ENCODE measurements around the gene UNKL.

UNKL gene

DNA sequence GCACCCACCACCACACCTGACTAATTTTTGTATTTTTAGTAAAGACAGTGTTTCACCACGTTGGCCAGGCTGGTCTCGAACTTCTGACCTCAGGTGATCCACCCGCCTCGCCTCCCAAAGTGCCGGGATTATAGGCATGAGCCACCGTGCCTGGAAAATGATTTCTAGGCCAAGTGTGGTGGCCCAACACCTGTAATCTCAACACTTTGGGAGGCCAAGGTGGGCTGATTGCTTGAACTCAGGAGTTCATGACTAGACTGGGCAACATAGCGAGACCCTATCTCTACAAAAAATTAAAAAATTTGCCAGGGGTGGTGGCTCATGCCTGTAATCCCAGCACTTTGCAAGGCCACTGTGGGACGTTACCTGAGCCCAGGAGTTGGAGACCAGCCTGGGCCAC, 92.1 kb downstream of the UNKL start:
- no peak for DNase-seq

- DNase-seq: no peak
Measured at GRCh38 chr16:1320658-1321240, 93.8 kb downstream of the UNKL start.

DNA sequence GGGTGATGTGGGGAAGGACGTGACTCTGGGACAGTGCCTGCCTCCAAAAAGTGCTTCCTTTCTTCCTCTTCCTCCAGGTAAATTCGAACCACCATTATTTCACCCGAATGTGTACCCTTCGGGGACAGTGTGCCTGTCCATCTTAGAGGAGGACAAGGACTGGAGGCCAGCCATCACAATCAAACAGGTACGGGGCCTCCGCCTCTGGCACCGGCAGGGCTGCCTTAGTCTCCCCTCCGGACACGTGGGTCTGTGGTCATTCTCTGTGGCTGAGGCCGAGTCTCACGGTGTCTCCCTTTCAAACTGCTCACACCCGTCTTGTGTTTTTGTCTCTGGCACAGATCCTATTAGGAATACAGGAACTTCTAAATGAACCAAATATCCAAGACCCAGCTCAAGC, 94.4 kb downstream of the UNKL start:
- DNase-seq: no peak

- no peak for DNase-seq
Measured at GRCh38 chr16:1319041-1319440, 95.5 kb downstream of the UNKL start.

DNA sequence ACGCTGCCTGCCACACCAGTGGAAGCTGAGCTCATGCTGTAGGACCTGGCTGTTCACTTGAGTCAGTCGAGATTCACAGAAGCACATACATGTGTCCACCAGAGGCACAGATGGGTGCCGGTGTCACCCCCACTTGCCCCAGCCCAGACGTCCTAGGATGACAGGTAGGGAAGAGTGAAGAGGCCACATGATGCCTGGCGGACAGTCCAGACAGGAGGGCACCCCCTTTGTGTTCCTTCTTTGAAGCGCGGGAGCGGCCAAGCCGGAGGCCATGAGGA, 96.3 kb downstream of the UNKL start:
- no peak for DNase-seq

DNA sequence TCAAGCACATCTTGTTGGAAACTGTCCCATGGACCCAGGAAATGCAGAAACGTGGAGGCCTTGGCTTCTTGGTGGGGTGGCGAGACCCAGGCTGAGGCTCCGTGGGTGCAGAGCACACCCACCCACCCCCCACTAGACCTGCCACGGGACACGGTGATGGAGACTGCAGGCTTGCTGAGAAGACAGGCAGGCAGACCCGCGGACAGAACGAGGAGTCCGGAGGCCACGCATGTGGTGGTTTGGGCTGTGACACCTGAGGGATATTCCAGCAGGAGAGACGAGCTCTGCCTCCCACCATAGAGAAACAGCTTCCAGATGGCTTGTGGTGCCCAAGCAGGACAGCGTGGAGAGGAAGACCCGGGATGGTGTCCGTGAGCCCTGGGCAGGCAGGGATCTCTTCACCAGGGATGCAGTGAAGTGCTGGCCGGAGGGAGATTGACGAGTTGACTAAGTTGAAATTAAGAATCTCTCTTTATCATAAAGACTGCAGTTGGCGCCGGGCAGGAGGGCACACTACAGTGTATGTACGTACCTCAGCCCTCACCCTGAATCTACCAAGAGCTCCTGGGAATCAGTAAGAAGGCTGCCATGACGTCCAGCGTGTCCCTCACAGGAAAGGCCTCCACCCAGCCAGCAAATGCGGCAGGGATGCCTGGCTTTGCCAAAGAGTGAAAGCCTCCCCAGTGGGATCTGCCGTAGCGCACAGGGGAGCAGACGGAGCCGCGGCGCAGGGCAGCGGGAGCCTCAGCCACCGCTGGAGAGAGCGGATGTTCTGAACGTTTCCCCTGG, 96.8 kb downstream of the UNKL start:
- DNase-seq: no peak

DNA sequence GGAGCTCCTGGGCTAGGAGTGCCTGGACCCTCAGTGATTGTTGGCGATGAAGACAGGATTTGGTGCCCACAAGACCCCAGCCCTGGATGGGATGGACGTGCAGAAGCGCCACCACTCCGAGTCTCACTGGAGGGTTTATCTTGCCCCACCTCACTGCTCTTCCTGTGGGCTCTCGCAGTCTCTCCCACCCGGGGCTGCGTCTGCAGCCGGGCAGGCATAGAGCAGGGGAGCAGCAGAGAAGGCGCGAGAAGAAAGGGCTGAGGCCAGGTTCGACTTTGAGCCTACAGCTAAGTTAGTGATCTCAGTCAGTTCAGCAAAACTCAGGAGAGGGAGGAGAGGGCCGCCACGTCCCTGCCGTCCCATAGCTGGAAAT, 98.5 kb downstream of the UNKL start:
- DNase-seq: no peak

GRCh38 chr16:1315081-1316032, 99.1 kb downstream of the UNKL start:
- no peak for DNase-seq

DNA sequence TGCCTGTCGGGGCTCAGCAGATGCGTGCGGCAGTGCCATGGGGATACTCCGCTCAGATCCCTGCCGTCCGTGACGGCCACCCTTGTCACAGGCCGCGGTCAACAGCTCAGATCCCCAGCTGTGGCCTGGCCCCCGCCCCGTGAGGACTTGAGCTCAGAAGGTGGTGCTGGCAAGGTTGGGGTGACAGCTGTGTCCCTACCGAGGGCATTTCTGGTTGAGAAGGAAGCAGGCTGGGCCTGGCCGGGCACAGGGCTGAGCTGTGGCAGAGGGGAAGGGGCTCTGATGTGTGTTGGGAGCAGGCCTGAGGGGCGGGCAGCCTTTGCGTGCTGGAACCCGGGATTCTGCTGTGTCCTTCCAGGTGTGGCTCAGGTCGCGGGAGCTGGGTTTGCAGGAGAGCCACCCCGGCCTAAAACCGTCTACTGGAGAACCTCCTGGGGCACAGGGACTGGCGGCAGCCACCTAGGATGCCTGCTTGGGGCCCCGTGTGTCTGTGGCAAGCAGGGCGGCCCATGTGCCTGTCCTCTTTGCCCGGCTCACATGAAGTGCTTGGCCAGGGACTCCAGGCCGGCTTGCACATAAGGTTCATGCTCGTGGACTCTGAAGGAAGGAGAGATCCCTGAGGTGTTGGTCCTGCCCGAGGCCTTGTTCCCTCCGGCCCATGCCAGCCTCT, 100.0 kb downstream of the UNKL start:
- no peak for DNase-seq

- DNase-seq: no peak
Measured at GRCh38 chr16:1313721-1314369, 100.7 kb downstream of the UNKL start.
